ENCODE results near the gene SMARCC1. TPM values are rescaled to one million over a fixed set of nuclear protein-coding genes. Genes with fewer than 3 reads are reported as not detected.

SMARCC1 gene
- total RNA-seq, 1 experiment from 2014 or later = 249 TPM

- no peak for ATAC-seq
- no peak for DNase-seq (ENCODE audit: low spot score)
- Mint-ChIP-seq H3K27ac (no peak overlapping the region), H3K27me3 (ENCODE audit: low read depth) (peaks cover 42% of the 10 kb centered on the region), H3K9me3 (no peaks in the 10 kb centered on the region), H3K36me3 (peaks cover 10% of the 10 kb centered on the region), H3K4me3 (no peak overlapping the region), H3K4me1 (peaks cover 17% of the 10 kb centered on the region)
- POLR2A ChIA-PET = interaction anchor here (0.6 kb wide), 1 partner anchor 242 kb away, joined by 3 read pairs; no protein-coding TSS in a partner anchor
- TF ChIP-seq E2F5 (CRISPR knock-in tag; IDR thresholded peaks at IDR 0.05) (no peak), KAT7 (CRISPR knock-in tag; IDR thresholded peaks at IDR 0.05; ENCODE audit: borderline replicate concordance) (no peak), ZNF138 (CRISPR knock-in tag; conservative IDR thresholded peaks at IDR 0.05) (no peak), ZNF532 (CRISPR knock-in tag; IDR thresholded peaks at IDR 0.05; ENCODE audit: borderline replicate concordance) (no peak)
- CTCF ChIA-PET = interaction anchor here (1.0 to 1.3 kb wide), 2 partner anchors 59 to 160 kb away, joined by 3 read pairs; no protein-coding TSS in a partner anchor
Observed at GRCh38 chr3:47581422-47581821, 200.3 kb downstream of the SMARCC1 start.

- Mint-ChIP-seq H3K4me3 (no peak overlapping the region), H3K27ac (no peak overlapping the region), H3K27me3 (ENCODE audit: low read depth) (peaks cover 51% of the 10 kb centered on the region), H3K9me3 (no peaks in the 10 kb centered on the region), H3K36me3 (peaks cover 4% of the 10 kb centered on the region), H3K4me1 (peaks cover 17% of the 10 kb centered on the region)
- no peak for TF ChIP-seq KAT7 (CRISPR knock-in tag; IDR thresholded peaks at IDR 0.05; ENCODE audit: borderline replicate concordance)
- CTCF ChIA-PET = interaction anchor here (1.0 kb wide), 1 partner anchor 58 kb away, joined by 3 read pairs; no protein-coding TSS in a partner anchor
- ATAC-seq = no peak
- POLR2A ChIA-PET = no interaction called here
- no peak for DNase-seq (ENCODE audit: low spot score)
Observed at GRCh38 chr3:47580481-47580880, 201.2 kb downstream of the SMARCC1 start.

- no peaks in the 10 kb centered on the region for H3K9me3 Mint-ChIP-seq
- H3K4me1 Mint-ChIP-seq = peaks cover 17% of the 10 kb centered on the region
- H3K4me3 Mint-ChIP-seq = peak overlapping the region; percentile 48
- H3K27ac Mint-ChIP-seq = no peak overlapping the region
- H3K36me3 Mint-ChIP-seq = no peaks in the 10 kb centered on the region
- no peak for DNase-seq (ENCODE audit: low spot score)
- CTCF ChIA-PET = no interaction called here
- H3K27me3 Mint-ChIP-seq (ENCODE audit: low read depth) = peaks cover 54% of the 10 kb centered on the region
- ATAC-seq = no peak
- POLR2A ChIA-PET = no interaction called here
- no peak for TF ChIP-seq ERG (CRISPR knock-in tag; IDR thresholded peaks at IDR 0.05)
- TF ChIP-seq FOXJ3 (CRISPR knock-in tag; IDR thresholded peaks at IDR 0.05; ENCODE audit: borderline replicate concordance) = no peak
- TF ChIP-seq ATF3 (CRISPR knock-in tag; conservative IDR thresholded peaks at IDR 0.05) = no peak
- TF ChIP-seq USF2 (CRISPR knock-in tag; IDR thresholded peaks at IDR 0.05) = no peak
- no peak for TF ChIP-seq FOXP1 (CRISPR knock-in tag; IDR thresholded peaks at IDR 0.05; ENCODE audit: borderline replicate concordance)
- no peak for TF ChIP-seq ZMAT4 (CRISPR knock-in tag; IDR thresholded peaks at IDR 0.05)
- TF ChIP-seq ZNF138 (CRISPR knock-in tag; conservative IDR thresholded peaks at IDR 0.05) = no peak
- no peak for TF ChIP-seq ZNF317 (CRISPR knock-in tag; IDR thresholded peaks at IDR 0.05; ENCODE audit: borderline replicate concordance, low read depth)
- no peak for TF ChIP-seq MAX (CRISPR knock-in tag; IDR thresholded peaks at IDR 0.05)
- no peak for TF ChIP-seq ZNF281 (CRISPR knock-in tag; IDR thresholded peaks at IDR 0.05)
- no peak for TF ChIP-seq ZNF532 (CRISPR knock-in tag; IDR thresholded peaks at IDR 0.05; ENCODE audit: borderline replicate concordance)
Observed at GRCh38 chr3:47579875-47580274, 201.8 kb downstream of the SMARCC1 start.
